ENCODE data around the gene SLC66A1. TPM values are rescaled to one million over a fixed set of nuclear protein-coding genes. Genes with fewer than 3 reads are reported as not detected.

Gene SLC66A1
- polyA plus RNA-seq, 2 of the 4 experiments (the other 2 are of a cell fraction) = 5.6 to 12.6 TPM

GRCh38 chr1:19371226-19372135, 59.4 kb downstream of the SLC66A1 start:
- Histone ChIP-seq H3K9me3 (no peaks in the 10 kb centered on the region; the same call in 2 of the 3 replicates), H3K4me3 (no peak overlapping the region), H3K27ac (no peak overlapping the region), H3K4me2 (no peak overlapping the region), H3K4me1 (no peaks in the 10 kb centered on the region)
- POLR2A ChIA-PET = no interaction called here
- no peak for ATAC-seq
- FAIRE-seq = no peak
- CTCF ChIA-PET = interaction anchor here (1.0 to 2.0 kb wide), 2 partner anchors 8 to 27 kb away, joined by 3 to 5 read pairs; no protein-coding TSS in a partner anchor
- no peak for DNase-seq (ENCODE audit: low read depth in 1 of 2, low spot score in 1 of 2)
- TF ChIP-seq JUNB (IDR thresholded peaks at IDR 0.05) = no peak
- TF ChIP-seq EP300 (IDR thresholded peaks at IDR 0.05) = no peak
- TF ChIP-seq CBX8 (IDR thresholded peaks at IDR 0.05) = no peak
- TF ChIP-seq MAFK (IDR thresholded peaks at IDR 0.05; ENCODE audit: partially characterized antibody) = no peak
- TF ChIP-seq POLR2A (IDR thresholded peaks at IDR 0.05; ENCODE audit: low read length) = no peak
- TF ChIP-seq CHD2 (IDR thresholded peaks at IDR 0.05; ENCODE audit: low read length, partially characterized antibody) = no peak
- WGBS (ENCODE audit: missing lambda C conversion rate) = 96% methylated on average over 22 of the region's 23 CpGs

- no peak for ATAC-seq
- POLR2A ChIA-PET = no interaction called here
- no peak for FAIRE-seq
- no peak for TF ChIP-seq FOXS1 (CRISPR knock-in tag; IDR thresholded peaks at IDR 0.05)
- DNase-seq (ENCODE audit: low read depth in 1 of 2, low spot score in 1 of 2) = no peak
- no peak overlapping the region for H3K27ac ChIP-seq
- CTCF ChIA-PET = interaction anchor here (0.7 to 2.0 kb wide), 3 partner anchors 9 to 28 kb away, joined by 3 to 5 read pairs (median 3); no protein-coding TSS in a partner anchor
- no peak overlapping the region for H3K4me3 ChIP-seq
- WGBS (ENCODE audit: missing lambda C conversion rate) = 99% methylated on average over 4 of the region's 5 CpGs
- H3K9me3 ChIP-seq = peaks cover 2% of the 10 kb centered on the region; the same call in 1 of the 3 replicates
- H3K4me1 ChIP-seq = no peaks in the 10 kb centered on the region
- H3K4me2 ChIP-seq = no peak overlapping the region
Measured at GRCh38 chr1:19372136-19372514, 60.0 kb downstream of the SLC66A1 start.

GRCh38 chr1:19372602-19373001, 60.5 kb downstream of the SLC66A1 start:
- TF ChIP-seq BHLHE40 (IDR thresholded peaks at IDR 0.05; ENCODE audit: low read depth, low read length) (no peak), RCOR1 (IDR thresholded peaks at IDR 0.05; ENCODE audit: low read depth, low read length) (no peak), FOSL2 (IDR thresholded peaks at IDR 0.05) (no peak), FOSL2 (CRISPR knock-in tag; IDR thresholded peaks at IDR 0.05) (no peak), EHF (CRISPR knock-in tag; IDR thresholded peaks at IDR 0.05) (no peak), CHD4 (IDR thresholded peaks at IDR 0.05; ENCODE audit: borderline replicate concordance) (no peak), HOXB5 (CRISPR knock-in tag; IDR thresholded peaks at IDR 0.05) (no peak), RFX5 (IDR thresholded peaks at IDR 0.05) (no peak), PHF8 (IDR thresholded peaks at IDR 0.05; ENCODE audit: borderline replicate concordance, low read depth) (no peak), NR3C1 (IDR thresholded peaks at IDR 0.05) (no peak), EHMT2 (IDR thresholded peaks at IDR 0.05; ENCODE audit: low read depth) (no peak), ZFP36 (IDR thresholded peaks at IDR 0.05; ENCODE audit: borderline replicate concordance, partially characterized antibody) (no peak), CHD2 (IDR thresholded peaks at IDR 0.05; ENCODE audit: low read length, partially characterized antibody) (no peak), CBX8 (IDR thresholded peaks at IDR 0.05) (no peak), ESRRA (IDR thresholded peaks at IDR 0.05; ENCODE audit: borderline replicate concordance, low read length) (no peak), HES2 (IDR thresholded peaks at IDR 0.05) (no peak), RARB (CRISPR knock-in tag; IDR thresholded peaks at IDR 0.05) (no peak), RAD21 (conservative IDR thresholded peaks at IDR 0.05 in 1 of 2, IDR thresholded peaks at IDR 0.05 in 1 of 2) (no peak), KDM1A (IDR thresholded peaks at IDR 0.05; ENCODE audit: low read depth) (no peak)
- DNase-seq (ENCODE audit: low read depth in 1 of 2, low spot score in 1 of 2) = no peak
- 87% methylated on average over 3 of the region's 7 CpGs for WGBS (ENCODE audit: missing lambda C conversion rate)
- Histone ChIP-seq H3K4me2 (no peak overlapping the region), H3K27ac (no peak overlapping the region), H3K9me3 (peaks cover 3% of the 10 kb centered on the region; the same call in 1 of the 3 replicates), H3K4me3 (no peak overlapping the region), H3K4me1 (no peaks in the 10 kb centered on the region)
- no peak for ATAC-seq
- CTCF ChIA-PET = interaction anchor here (0.7 to 3.4 kb wide), 5 partner anchors 10 to 28 kb away, joined by 3 to 19 read pairs (median 4); no protein-coding TSS in a partner anchor
- FAIRE-seq = no peak
- POLR2A ChIA-PET = no interaction called here

All from A549 (cell line).